Thyroid gland (tissue), 4 donors: Measurements from ENCODE around the gene SLC35F3. TPM values are rescaled to one million over a fixed set of nuclear protein-coding genes. Genes with fewer than 3 reads are reported as not detected.

Source experiments
- DNase-seq, 2 donors: peaks; one replicate each; pipeline ENCODE4 v3.0.0-alpha.2; 2019
- H3K27ac ChIP-seq, 3 donors: fragments of 200-600 bp; sonication (generic); 1 replicate in 2 of 3; 2 replicates in 1 of 3; pipeline ENCODE4 v1.5.1; 2016 to 2019; ENCODE audit warnings: mild to moderate bottlenecking in 1 of 3, moderate library complexity in 1 of 3
- H3K27me3 ChIP-seq: fragments of 200-600 bp; sonication (generic); one replicate; pipeline ENCODE4 v1.5.1; 2019
- H3K36me3 ChIP-seq, 2 donors: fragments of 200-600 bp; sonication (generic); one replicate each; pipeline ENCODE4 v1.5.1; 2016 to 2019
- H3K4me1 ChIP-seq, 2 donors: fragments of 200-600 bp; sonication (generic); one replicate each; pipeline ENCODE4 v1.5.1; 2017 to 2019
- H3K4me3 ChIP-seq, 3 donors: fragments of 200-600 bp; sonication (generic); replicated peaks in 1 of 3; 1 replicate in 2 of 3; 2 replicates in 1 of 3; pipeline ENCODE4 v1.5.1; 2016; ENCODE audit warnings: mild to moderate bottlenecking in 1 of 3
- H3K9me3 ChIP-seq: fragments of 200-600 bp; sonication (generic); one replicate; pipeline ENCODE4 v1.5.1; 2017
- CTCF ChIP-seq, 6 experiments: fragments of 200-600 bp in 3 of 6; fragments of 450-650 bp in 3 of 6; sonication (generic) in 3 of 6; IDR thresholded peaks; one replicate each; pipeline ENCODE4 v1.5.1; 2016 to 2019; ENCODE audit warnings: antibody characterized with exemption in 6 of 6, mild to moderate bottlenecking in 2 of 6, inconsistent platforms in 1 of 6, moderate library complexity in 1 of 6
- POLR2A ChIP-seq, 2 donors: fragments of 450-650 bp; IDR thresholded peaks; one replicate each; pipeline ENCODE4 v1.6.1; 2017; ENCODE audit warnings: antibody characterized with exemption in 2 of 2, mild to moderate bottlenecking in 2 of 2, moderate library complexity in 1 of 2
- WGBS, 2 donors: methylation state at CpG; one replicate each; pipeline ENCODE4 v1.1.5; 2017; 5-methylcytosine and 5-hydroxymethylcytosine counted together
- intact Hi-C: fragments of 100-400 bp; cut with DNase I; formaldehyde crosslinking; loops from one replicate; pipeline ENCODE4 v1.15.1; 2023
- total RNA-seq, 4 donors: library from RNA; depleted of rRNA; stranded (reverse); fragments of >200 nt; gene quantifications; one replicate each; pipeline ENCODE4 v1.2.3, GENCODE V29; 2016

Gene SLC35F3
- total RNA-seq, 4 donors from 2014 or later = 0.89 to 1.9 (median 1.5) TPM; not detected in 1

GRCh38 chr1:234022302-234022701 is 117.8 kb downstream of the SLC35F3 start:
- Histone ChIP-seq H3K4me3 (no peak overlapping the region), H3K4me1 (no peaks in the 10 kb centered on the region), H3K36me3 (no peaks in the 10 kb centered on the region), H3K27me3 (no peaks in the 10 kb centered on the region), H3K27ac (no peak overlapping the region), H3K9me3 (no peaks in the 10 kb centered on the region)
- TF ChIP-seq POLR2A (IDR thresholded peaks at IDR 0.05) (no peak), CTCF (IDR thresholded peaks at IDR 0.05) (no peak)
- intact Hi-C loops = no loop called here
- 93 to 96% methylated on average over 2 of the region's 2 CpGs for WGBS, 2 donors
- no peak for DNase-seq

- intact Hi-C loops = no loop called here
- no peaks in the 10 kb centered on the region for H3K27me3 ChIP-seq
- H3K4me1 ChIP-seq = no peaks in the 10 kb centered on the region
- no peak for DNase-seq
- no peaks in the 10 kb centered on the region for H3K9me3 ChIP-seq
- WGBS, 2 donors = 90 to 91% methylated on average over 7 to 8 of the region's 8 CpGs
- no peak for TF ChIP-seq CTCF (IDR thresholded peaks at IDR 0.05)
- no peak for TF ChIP-seq POLR2A (IDR thresholded peaks at IDR 0.05)
- H3K4me3 ChIP-seq = no peak overlapping the region
- no peak overlapping the region for H3K27ac ChIP-seq
- no peaks in the 10 kb centered on the region for H3K36me3 ChIP-seq
These were observed 135.1 kb downstream of the SLC35F3 start for GRCh38 chr1:234039603-234040002.

GRCh38 chr1:234040446-234041317 is 136.2 kb downstream of the SLC35F3 start:
- intact Hi-C loops = no loop called here
- WGBS, 2 donors = 91 to 92% methylated on average over 9 of the region's 9 CpGs
- no peak for DNase-seq
- H3K9me3 ChIP-seq = no peaks in the 10 kb centered on the region
- no peaks in the 10 kb centered on the region for H3K36me3 ChIP-seq
- H3K4me1 ChIP-seq = no peaks in the 10 kb centered on the region
- no peak overlapping the region for H3K27ac ChIP-seq
- H3K27me3 ChIP-seq = no peaks in the 10 kb centered on the region
- H3K4me3 ChIP-seq = no peak overlapping the region
- TF ChIP-seq CTCF (IDR thresholded peaks at IDR 0.05) = no peak
- TF ChIP-seq POLR2A (IDR thresholded peaks at IDR 0.05) = no peak

- TF ChIP-seq POLR2A (IDR thresholded peaks at IDR 0.05) (no peak), CTCF (IDR thresholded peaks at IDR 0.05) (no peak)
- Histone ChIP-seq H3K4me1 (no peaks in the 10 kb centered on the region), H3K27ac (no peak overlapping the region), H3K27me3 (no peaks in the 10 kb centered on the region), H3K4me3 (no peak overlapping the region), H3K9me3 (no peaks in the 10 kb centered on the region), H3K36me3 (no peaks in the 10 kb centered on the region)
- DNase-seq = no peak
- intact Hi-C loops = no loop called here
- WGBS, 2 donors = 85 to 95% methylated on average over 1 of the region's 1 CpG
These were observed 139.6 kb downstream of the SLC35F3 start for GRCh38 chr1:234044079-234044478.

- no peak for TF ChIP-seq CTCF (IDR thresholded peaks at IDR 0.05)
- TF ChIP-seq POLR2A (IDR thresholded peaks at IDR 0.05) = no peak
- Histone ChIP-seq H3K27me3 (no peaks in the 10 kb centered on the region), H3K27ac (no peak overlapping the region), H3K4me1 (no peaks in the 10 kb centered on the region), H3K4me3 (no peak overlapping the region), H3K36me3 (no peaks in the 10 kb centered on the region), H3K9me3 (no peaks in the 10 kb centered on the region)
- intact Hi-C loops = no loop called here
- no peak for DNase-seq
These were observed 142.6 kb downstream of the SLC35F3 start for GRCh38 chr1:234047123-234047522.
